GM23248 (cell line): ENCODE results near the gene MBNL1. TPM values are rescaled to one million over a fixed set of nuclear protein-coding genes. Genes with fewer than 3 reads are reported as not detected.

Experiments
- DNase-seq: peaks from one replicate; pipeline ENCODE4 v3.0.0-alpha.2; 2015
- H2AFZ ChIP-seq: fragments of 200-600 bp; sonication (generic); 2 replicates; pipeline ENCODE4 v1.6.1; 2016; ENCODE audit warnings: antibody characterized with exemption
- H3F3A ChIP-seq: fragments of 200-600 bp; sonication (generic); 2 replicates; pipeline ENCODE4 v1.6.1; 2016; ENCODE audit warnings: mild to moderate bottlenecking, antibody characterized with exemption, mixed run types; ENCODE audit not compliant: insufficient read depth
- H3K27ac ChIP-seq: fragments of 200-600 bp; sonication (generic); 2 replicates; pipeline ENCODE4 v1.5.1; 2016; ENCODE audit warnings: mild to moderate bottlenecking
- H3K27me3 ChIP-seq: fragments of 200-600 bp; sonication (generic); replicated peaks from 2 replicates; pipeline ENCODE4 v1.6.1; 2016; ENCODE audit warnings: mild to moderate bottlenecking; ENCODE audit not compliant: insufficient read depth
- H3K36me3 ChIP-seq: fragments of 200-600 bp; sonication (generic); 2 replicates; pipeline ENCODE4 v1.6.1; 2016; ENCODE audit warnings: low read depth, mild to moderate bottlenecking
- H3K4me1 ChIP-seq: fragments of 200-600 bp; sonication (generic); 2 replicates; pipeline ENCODE4 v1.6.1; 2016; ENCODE audit warnings: mild to moderate bottlenecking; ENCODE audit not compliant: insufficient read depth
- H3K4me2 ChIP-seq: fragments of 200-600 bp; sonication (generic); one replicate; pipeline ENCODE4 v1.6.1; 2016; ENCODE audit warnings: mild to moderate bottlenecking; ENCODE audit not compliant: unreplicated experiment
- H3K4me3 ChIP-seq: fragments of 200-600 bp; sonication (generic); 2 replicates; pipeline ENCODE4 v1.5.1; 2016; ENCODE audit warnings: mild to moderate bottlenecking
- H3K79me2 ChIP-seq: fragments of 200-600 bp; sonication (generic); 2 replicates; pipeline ENCODE4 v1.6.1; 2016; ENCODE audit warnings: mild to moderate bottlenecking; ENCODE audit not compliant: insufficient read depth
- H3K9ac ChIP-seq: fragments of 200-600 bp; sonication (generic); 2 replicates; pipeline ENCODE4 v1.6.1; 2016; ENCODE audit warnings: mild to moderate bottlenecking
- H3K9me2 ChIP-seq: fragments of 200-600 bp; sonication (generic); 2 replicates; pipeline ENCODE4 v1.6.1; 2016; ENCODE audit warnings: mixed run types, mild to moderate bottlenecking, moderate library complexity; ENCODE audit not compliant: insufficient read depth
- H3K9me3 ChIP-seq: fragments of 200-600 bp; sonication (generic); one replicate; pipeline ENCODE4 v1.6.1; 2017; ENCODE audit warnings: low read depth
- H4K20me1 ChIP-seq: fragments of 200-600 bp; sonication (generic); 2 replicates; pipeline ENCODE4 v1.6.0; 2016; ENCODE audit not compliant: insufficient read depth
- EZH2 ChIP-seq: fragments of 200-600 bp; sonication (generic); IDR thresholded peaks from 2 replicates; pipeline ENCODE4 v1.6.1; 2018; ENCODE audit warnings: antibody characterized with exemption, mild to moderate bottlenecking; ENCODE audit not compliant: insufficient read depth, poor library complexity, severe bottlenecking
- EZH2phosphoT487 ChIP-seq: fragments of 200-600 bp; sonication (generic); IDR thresholded peaks from 2 replicates; pipeline ENCODE4 v1.6.1; 2018; ENCODE audit warnings: antibody characterized with exemption, moderate library complexity, mild to moderate bottlenecking, low read depth; ENCODE audit not compliant: insufficient read depth
- WGBS, 2 experiments: methylation state at CpG; one replicate each; pipeline ENCODE4 v1.1.6; 2015 to 2017; ENCODE audit warnings: low lambda C conversion rate in 2 of 2, low coverage in 1 of 2; ENCODE audit errors: missing lambda C conversion rate in 2 of 2; 5-methylcytosine and 5-hydroxymethylcytosine counted together
- in situ Hi-C: fragments of 300-500 bp; cut with MboI; formaldehyde crosslinking; loops from 2 replicates; pipeline ENCODE4 v1.15.0; 2020
- polyA plus RNA-seq: library from polyadenylated mRNA; unstranded; fragments of >200 nt; fragmentation: Nextera tagmentation; extraction: Ambion mirVana; gene quantifications from 2 replicates; pipeline ENCODE4 v1.2.1, GENCODE V29; 2016
- total RNA-seq: library from RNA; depleted of rRNA; stranded (reverse); fragments of >200 nt; shearing (Covaris generic); gene quantifications from 2 replicates; pipeline ENCODE4 v1.2.3, GENCODE V29; 2014

The MBNL1 gene
- total and polyA plus RNA-seq, 2 experiments from 2014 or later, result 89.5 to 262 TPM

- no peaks in the 10 kb centered on the region for H3K27me3 ChIP-seq
- peak; percentile 75 for DNase-seq
- WGBS, 2 experiments, result 13 to 14% methylated on average over 8 of the region's 8 CpGs
- H3K79me2 ChIP-seq, result peaks cover 100% of the 10 kb centered on the region
- peak overlapping the region; percentile 60 for H3K4me2 ChIP-seq
- 0 out of 2 replicates have a peak, but pooled peaks cover 9% of the 10 kb centered on the region for H3F3A ChIP-seq
- peaks cover 25% of the 10 kb centered on the region for H3K36me3 ChIP-seq
- H3K9me3 ChIP-seq, result no peaks in the 10 kb centered on the region
- H3K9ac ChIP-seq, result peak overlapping the region; percentile 31
- peak overlapping the region; percentile 11; the same call in 1 of the 2 replicates for H3K27ac ChIP-seq
- H4K20me1 ChIP-seq, result no peaks in the 10 kb centered on the region
- no peak for TF ChIP-seq EZH2phosphoT487
- no peak for TF ChIP-seq EZH2
- no peaks in the 10 kb centered on the region for H3K9me2 ChIP-seq
- in situ Hi-C loops, result loop anchor here (10.0 kb wide), 2 partner anchors 179 to 369 kb away; partner anchors contain the start of gene MBNL1
- no peak overlapping the region for H2AFZ ChIP-seq
- no peak overlapping the region; the same call in 1 of the 2 replicates for H3K4me3 ChIP-seq
- H3K4me1 ChIP-seq, result peaks cover 27% of the 10 kb centered on the region
Observed at GRCh38 chr3:152444029-152444641, 175.4 kb downstream of the MBNL1 start.

- Histone ChIP-seq H3K4me1 (peaks cover 27% of the 10 kb centered on the region), H3F3A (0 out of 2 replicates have a peak, but pooled peaks cover 9% of the 10 kb centered on the region), H3K9me3 (no peaks in the 10 kb centered on the region), H2AFZ (no peak overlapping the region), H3K36me3 (peaks cover 34% of the 10 kb centered on the region), H3K9me2 (no peaks in the 10 kb centered on the region), H3K4me3 (no peak overlapping the region), H3K27ac (no peak overlapping the region), H3K9ac (no peak overlapping the region), H3K79me2 (peaks cover 99% of the 10 kb centered on the region), H3K4me2 (no peak overlapping the region), H3K27me3 (no peaks in the 10 kb centered on the region), H4K20me1 (no peaks in the 10 kb centered on the region)
- WGBS, 2 experiments, result 67 to 68% methylated on average over 6 of the region's 6 CpGs
- DNase-seq, result no peak
- no peak for TF ChIP-seq EZH2
- no peak for TF ChIP-seq EZH2phosphoT487
- in situ Hi-C loops, result loop anchor here (10.0 kb wide), 2 partner anchors 180 to 370 kb away; partner anchors contain the start of gene MBNL1
Observed at GRCh38 chr3:152445212-152445611, 176.5 kb downstream of the MBNL1 start.

GRCh38 chr3:152446495-152446894 is 177.8 kb downstream of the MBNL1 start:
- no peak for DNase-seq
- TF ChIP-seq EZH2phosphoT487 (no peak), EZH2 (no peak)
- 0 out of 2 replicates have a peak, but pooled peaks cover 9% of the 10 kb centered on the region for H3F3A ChIP-seq
- no peak overlapping the region for H3K9ac ChIP-seq
- H3K79me2 ChIP-seq, result peaks cover 98% of the 10 kb centered on the region
- H3K9me3 ChIP-seq, result no peaks in the 10 kb centered on the region
- 79 to 84% methylated on average over 7 of the region's 7 CpGs for WGBS, 2 experiments
- no peak overlapping the region for H2AFZ ChIP-seq
- no peaks in the 10 kb centered on the region for H4K20me1 ChIP-seq
- in situ Hi-C loops, result loop anchor here (10.0 kb wide), 2 partner anchors 182 to 372 kb away; partner anchors contain the start of gene MBNL1
- H3K4me2 ChIP-seq, result no peak overlapping the region
- H3K36me3 ChIP-seq, result peaks cover 43% of the 10 kb centered on the region
- no peak overlapping the region for H3K4me3 ChIP-seq
- H3K27ac ChIP-seq, result no peak overlapping the region
- no peaks in the 10 kb centered on the region for H3K9me2 ChIP-seq
- H3K27me3 ChIP-seq, result no peaks in the 10 kb centered on the region
- H3K4me1 ChIP-seq, result peaks cover 27% of the 10 kb centered on the region

- in situ Hi-C loops, result loop anchor here (10.0 kb wide), 2 partner anchors 183 to 373 kb away; partner anchors contain the start of gene MBNL1
- H3K9me3 ChIP-seq, result no peaks in the 10 kb centered on the region
- H3K4me3 ChIP-seq, result no peak overlapping the region
- 93 to 96% methylated on average over 3 of the region's 3 CpGs for WGBS, 2 experiments
- no peak overlapping the region for H3K9ac ChIP-seq
- no peaks in the 10 kb centered on the region for H4K20me1 ChIP-seq
- peaks cover 25% of the 10 kb centered on the region for H3K4me1 ChIP-seq
- no peak for DNase-seq
- TF ChIP-seq EZH2phosphoT487, result no peak
- no peak for TF ChIP-seq EZH2
- no peaks in the 10 kb centered on the region for H3K27me3 ChIP-seq
- H2AFZ ChIP-seq, result no peak overlapping the region
- peaks cover 98% of the 10 kb centered on the region for H3K79me2 ChIP-seq
- 0 out of 2 replicates have a peak, but pooled peaks cover 9% of the 10 kb centered on the region for H3F3A ChIP-seq
- no peak overlapping the region for H3K27ac ChIP-seq
- peaks cover 43% of the 10 kb centered on the region for H3K36me3 ChIP-seq
- H3K4me2 ChIP-seq, result no peak overlapping the region
- H3K9me2 ChIP-seq, result no peaks in the 10 kb centered on the region
Observed at GRCh38 chr3:152447511-152447910, 178.8 kb downstream of the MBNL1 start.
